CD14-positive monocyte (primary cell): ENCODE data around the gene RAB44. TPM values are rescaled to one million over a fixed set of nuclear protein-coding genes. Genes with fewer than 3 reads are reported as not detected.

ENCODE experiments used
- DNase-seq, 3 donors: peaks; one replicate each; pipeline ENCODE4 v3.0.0-alpha.2; 2011 to 2022
- H2AFZ ChIP-seq: 2 replicates; pipeline ENCODE4 v1.6.0; 2012; ENCODE audit warnings: mild to moderate bottlenecking, low read depth, low read length, inconsistent platforms; ENCODE audit not compliant: insufficient read depth, poor library complexity, severe bottlenecking
- H3K27ac ChIP-seq, 2 donors: 1 replicate in 1 of 2; 2 replicates in 1 of 2; pipeline ENCODE4 v1.5.1; 2012 to 2013; ENCODE audit warnings: low read length in 2 of 2, control low read depth in 1 of 2, inconsistent platforms in 1 of 2, low read depth in 1 of 2, mild to moderate bottlenecking in 1 of 2
- H3K27me3 ChIP-seq, 2 donors: one replicate each; pipeline versions ENCODE4 v1.6.0 to v1.6.1; 2011 to 2013; ENCODE audit warnings: low read length in 2 of 2; ENCODE audit not compliant: control insufficient read depth in 2 of 2, insufficient read depth in 2 of 2
- H3K36me3 ChIP-seq, 2 donors: replicated peaks in 1 of 2; 1 replicate in 1 of 2; 2 replicates in 1 of 2; pipeline versions ENCODE4 v1.5.1 to v1.6.1; 2012 to 2013; ENCODE audit warnings: low read length in 2 of 2, control low read depth in 1 of 2, inconsistent platforms in 1 of 2, mild to moderate bottlenecking in 1 of 2; ENCODE audit not compliant: insufficient read depth in 2 of 2, control insufficient read depth in 1 of 2
- H3K4me1 ChIP-seq, 2 donors: 1 replicate in 1 of 2; 2 replicates in 1 of 2; pipeline versions ENCODE4 v1.5.1 to v1.6.1; 2012 to 2013; ENCODE audit warnings: low read length in 2 of 2, control low read depth in 1 of 2, inconsistent platforms in 1 of 2, mild to moderate bottlenecking in 1 of 2, moderate library complexity in 1 of 2; ENCODE audit not compliant: insufficient read depth in 2 of 2, control insufficient read depth in 1 of 2
- H3K4me2 ChIP-seq: replicated peaks from 2 replicates; pipeline ENCODE3; 2012; ENCODE audit warnings: low read length, moderate library complexity, mild to moderate bottlenecking; ENCODE audit not compliant: poor library complexity, severe bottlenecking; ENCODE audit errors: extremely low read depth
- H3K4me3 ChIP-seq, 3 experiments: fragments of 200-600 bp in 1 of 3; sonication (generic) in 1 of 3; replicated peaks in 1 of 3; 1 replicate in 2 of 3; 2 replicates in 1 of 3; pipeline ENCODE4 v1.5.1; 2011 to 2013; ENCODE audit warnings: low read length in 3 of 3, mild to moderate bottlenecking in 3 of 3, control low read depth in 2 of 3, low read depth in 2 of 3, inconsistent platforms in 1 of 3, moderate library complexity in 1 of 3
- H3K79me2 ChIP-seq: 2 replicates; pipeline ENCODE4 v1.6.0; 2012; ENCODE audit warnings: mild to moderate bottlenecking, control low read depth, inconsistent platforms, low read length, moderate library complexity; ENCODE audit not compliant: insufficient read depth
- H3K9ac ChIP-seq: 2 replicates; pipeline ENCODE4 v1.6.0; 2017; ENCODE audit warnings: low read length, mild to moderate bottlenecking; ENCODE audit not compliant: insufficient read depth, poor library complexity, severe bottlenecking
- H3K9me3 ChIP-seq, 2 donors: replicated peaks in 1 of 2; 1 replicate in 1 of 2; 2 replicates in 1 of 2; pipeline versions ENCODE4 v1.5.1 to v1.6.1; 2012 to 2013; ENCODE audit warnings: low read length in 2 of 2, control low read depth in 1 of 2; ENCODE audit not compliant: control insufficient read depth in 1 of 2, insufficient read depth in 1 of 2
- H4K20me1 ChIP-seq: 2 replicates; pipeline ENCODE4 v1.6.0; 2012; ENCODE audit warnings: mild to moderate bottlenecking, low read length, control low read depth, moderate library complexity; ENCODE audit not compliant: insufficient read depth
- H3K27ac Mint-ChIP-seq, 7 donors: one replicate each; pipeline ENCODE4 v1.8.0; 2020; ENCODE audit warnings: mild to moderate bottlenecking in 7 of 7, mixed read lengths in 7 of 7, moderate library complexity in 6 of 7, inconsistent platforms in 2 of 7
- H3K27me3 Mint-ChIP-seq, 3 donors: one replicate each; pipeline ENCODE4 v1.8.0; 2021 to 2022; ENCODE audit warnings: low read depth in 3 of 3, mild to moderate bottlenecking in 3 of 3, mixed read lengths in 3 of 3, moderate library complexity in 3 of 3, inconsistent platforms in 1 of 3
- H3K36me3 Mint-ChIP-seq, 2 donors: one replicate each; pipeline ENCODE4 v1.8.0; 2020; ENCODE audit warnings: mixed read lengths in 2 of 2, inconsistent platforms in 1 of 2, mild to moderate bottlenecking in 1 of 2
- H3K4me1 Mint-ChIP-seq: one replicate; pipeline ENCODE4 v1.8.0; 2020; ENCODE audit warnings: mild to moderate bottlenecking, mixed read lengths
- H3K4me3 Mint-ChIP-seq, 2 donors: one replicate each; pipeline ENCODE4 v1.8.0; 2020; ENCODE audit warnings: mild to moderate bottlenecking in 2 of 2, mixed read lengths in 2 of 2, moderate library complexity in 1 of 2
- H3K9me3 Mint-ChIP-seq, 7 donors: one replicate each; pipeline ENCODE4 v1.8.0; 2020 to 2022; ENCODE audit warnings: mixed read lengths in 7 of 7, mild to moderate bottlenecking in 6 of 7, moderate library complexity in 6 of 7, inconsistent platforms in 2 of 7
- WGBS: methylation state at CpG from one replicate; pipeline ENCODE4 v1.1.5; 2013; ENCODE audit warnings: missing lambda C conversion rate; ENCODE audit not compliant: insufficient coverage; 5-methylcytosine and 5-hydroxymethylcytosine counted together
- intact Hi-C, 2 donors: fragments of 100-400 bp; cut with micrococcal nuclease; formaldehyde crosslinking; loops; one replicate each; pipeline versions ENCODE4 v1.15.0 to v1.15.1; 2023
- polyA plus RNA-seq, 3 donors: library from polyadenylated mRNA; depleted of rRNA in 1 of 3; unstranded in 2 of 3; stranded (reverse) in 1 of 3; fragments of 300-500 nt in 2 of 3; fragments of >200 nt in 1 of 3; fragmentation: Illumina TruSeq in 2 of 3; gene quantifications; 1 replicate in 2 of 3; 2 replicates in 1 of 3; pipeline ENCODE4 v1.2.3, GENCODE V29; 2012 to 2021
- TF ChIP-seq, protein P1 (sequence below): fragments of 200-600 bp; IDR thresholded peaks from one replicate; pipeline ENCODE4 v1.8.0; 2022; ENCODE audit warnings: antibody characterized with exemption, mild to moderate bottlenecking

The RAB44 gene
- polyA plus RNA-seq, 3 donors, result 1.5 to 18.0 (median 1.9) TPM

GRCh38 chr6:36739947-36740817 lies 42.6 kb downstream of the RAB44 start:
- Histone ChIP-seq H3K36me3 (no peaks in the 10 kb centered on the region), H4K20me1 (no peaks in the 10 kb centered on the region), H3K27ac (no peak overlapping the region), H3K79me2 (no peaks in the 10 kb centered on the region), H3K4me2 (no peak overlapping the region), H3K9me3 (no peaks in the 10 kb centered on the region), H3K4me1 (peaks cover 22 to 34% of the 10 kb centered on the region in 2 donors), H3K4me3 (no peak overlapping the region), H3K27me3 (no peaks in the 10 kb centered on the region), H3K9ac (no peak overlapping the region), H2AFZ (no peak overlapping the region)
- peaks cover 23% of the 10 kb centered on the region for H3K4me1 Mint-ChIP-seq
- H3K27ac Mint-ChIP-seq, result peak overlapping the region in 2 of 7 donors; percentile 20 to 58
- H3K27me3 Mint-ChIP-seq, result peaks cover 2 to 18% (median 4%) of the 10 kb centered on the region in 3 donors
- DNase-seq, result no peak
- TF ChIP-seq, protein P1, sequence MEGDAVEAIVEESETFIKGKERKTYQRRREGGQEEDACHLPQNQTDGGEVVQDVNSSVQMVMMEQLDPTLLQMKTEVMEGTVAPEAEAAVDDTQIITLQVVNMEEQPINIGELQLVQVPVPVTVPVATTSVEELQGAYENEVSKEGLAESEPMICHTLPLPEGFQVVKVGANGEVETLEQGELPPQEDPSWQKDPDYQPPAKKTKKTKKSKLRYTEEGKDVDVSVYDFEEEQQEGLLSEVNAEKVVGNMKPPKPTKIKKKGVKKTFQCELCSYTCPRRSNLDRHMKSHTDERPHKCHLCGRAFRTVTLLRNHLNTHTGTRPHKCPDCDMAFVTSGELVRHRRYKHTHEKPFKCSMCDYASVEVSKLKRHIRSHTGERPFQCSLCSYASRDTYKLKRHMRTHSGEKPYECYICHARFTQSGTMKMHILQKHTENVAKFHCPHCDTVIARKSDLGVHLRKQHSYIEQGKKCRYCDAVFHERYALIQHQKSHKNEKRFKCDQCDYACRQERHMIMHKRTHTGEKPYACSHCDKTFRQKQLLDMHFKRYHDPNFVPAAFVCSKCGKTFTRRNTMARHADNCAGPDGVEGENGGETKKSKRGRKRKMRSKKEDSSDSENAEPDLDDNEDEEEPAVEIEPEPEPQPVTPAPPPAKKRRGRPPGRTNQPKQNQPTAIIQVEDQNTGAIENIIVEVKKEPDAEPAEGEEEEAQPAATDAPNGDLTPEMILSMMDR, result no peak
- peak overlapping the region in 1 of 2 donors; percentile 40 for H3K4me3 Mint-ChIP-seq
- WGBS, result 92% methylated on average over 6 of the region's 13 CpGs
- H3K9me3 Mint-ChIP-seq, result peaks cover 0 to 2% (median 0%) of the 10 kb centered on the region in 7 donors
- intact Hi-C loops, result no loop called here
- no peaks in the 10 kb centered on the region for H3K36me3 Mint-ChIP-seq

DNA sequence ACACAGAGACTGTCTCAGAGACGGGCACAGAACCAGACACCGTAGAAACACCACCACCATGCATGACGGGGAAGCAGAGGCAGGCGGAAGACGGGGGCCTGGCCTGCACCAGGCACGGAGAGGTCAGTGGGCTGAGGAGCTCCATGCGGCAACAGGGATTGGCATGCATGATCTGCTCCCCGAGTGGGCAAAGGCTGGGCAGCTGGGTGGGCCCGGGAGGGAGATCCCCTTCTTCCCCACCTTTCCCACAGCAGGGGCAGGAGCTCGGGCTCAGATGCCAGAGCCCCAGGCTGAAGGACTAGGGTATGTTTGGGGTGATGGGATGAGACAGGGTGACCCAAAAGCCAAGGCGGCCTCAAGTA lies 43.2 kb downstream of the RAB44 start:
- Histone ChIP-seq H3K4me2 (no peak overlapping the region), H3K36me3 (no peaks in the 10 kb centered on the region), H3K27ac (no peak overlapping the region), H4K20me1 (no peaks in the 10 kb centered on the region), H3K9ac (no peak overlapping the region), H3K9me3 (no peaks in the 10 kb centered on the region), H3K4me1 (peaks cover 16 to 28% of the 10 kb centered on the region in 2 donors), H3K79me2 (no peaks in the 10 kb centered on the region), H2AFZ (no peak overlapping the region), H3K27me3 (no peaks in the 10 kb centered on the region), H3K4me3 (no peak overlapping the region)
- Mint-ChIP-seq H3K27ac (no peak overlapping the region), H3K4me1 (peaks cover 17% of the 10 kb centered on the region), H3K36me3 (no peaks in the 10 kb centered on the region), H3K27me3 (peaks cover 2 to 18% (median 7%) of the 10 kb centered on the region in 3 donors), H3K9me3 (peaks cover 0 to 2% (median 0%) of the 10 kb centered on the region in 7 donors), H3K4me3 (peak overlapping the region in 1 of 2 donors; percentile 40)
- TF ChIP-seq, protein P1, result no peak
- 100% methylated on average over 5 of the region's 11 CpGs for WGBS
- intact Hi-C loops, result no loop called here
- DNase-seq, result no peak
